Measurements from ENCODE around the gene RAPGEF4. TPM values are rescaled to one million over a fixed set of nuclear protein-coding genes. Genes with fewer than 3 reads are reported as not detected.

RAPGEF4 gene
- total RNA-seq, 1 experiment from 2014 or later = 1.4 TPM

DNA sequence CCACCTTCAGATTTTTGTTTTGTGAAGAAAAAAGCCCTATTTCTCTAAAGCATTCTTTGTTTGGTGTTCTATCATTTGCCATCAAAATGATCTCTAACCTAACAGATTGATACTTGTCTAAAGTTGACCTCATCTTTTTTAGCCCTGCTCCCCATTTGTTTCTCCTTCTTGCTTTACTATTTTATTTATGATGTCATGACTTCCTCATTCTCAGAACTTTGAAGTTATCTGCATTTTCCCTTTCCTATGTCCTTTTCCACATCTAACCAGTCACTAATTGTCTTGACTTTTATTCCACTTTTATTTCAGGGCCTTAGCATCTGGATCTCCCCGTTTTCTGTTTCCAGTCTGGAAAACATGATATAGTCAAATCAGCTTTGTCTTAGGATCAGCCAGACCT, 8.3 kb downstream of the RAPGEF4 start:
- Histone ChIP-seq H3K4me2 (ENCODE audit: insufficient read depth, insufficient read length, low read length) (no peak overlapping the region), H3K4me1 (ENCODE audit: insufficient read depth, low read length) (no peaks in the 10 kb centered on the region), H3K9me3 (ENCODE audit: control insufficient read depth, low read depth, low read length) (no peaks in the 10 kb centered on the region), H3K79me1 (ENCODE audit: insufficient read depth, low read depth, low read length, poor library complexity, severe bottlenecking) (no peaks in the 10 kb centered on the region), H3K23me2 (ENCODE audit: insufficient read length, low read depth, low read length, poor library complexity, severe bottlenecking) (no peaks in the 10 kb centered on the region), H3K14ac (ENCODE audit: insufficient read depth, low read length) (no peak overlapping the region), H4K20me1 (ENCODE audit: control insufficient read depth, insufficient read depth, insufficient read length) (no peaks in the 10 kb centered on the region), H3K56ac (ENCODE audit: insufficient read length, low read depth, low read length) (no peak overlapping the region), H2BK20ac (ENCODE audit: low read depth, low read length, poor library complexity, severe bottlenecking) (no peak overlapping the region), H3K18ac (ENCODE audit: insufficient read length, low read depth, low read length) (no peak overlapping the region), H2AFZ (ENCODE audit: low read length) (no peak overlapping the region), H3K27me3 (ENCODE audit: insufficient read depth, low read length) (no peaks in the 10 kb centered on the region), H3K79me2 (ENCODE audit: insufficient read depth, low read length) (no peaks in the 10 kb centered on the region), H3K4ac (ENCODE audit: low read depth, low read length) (no peak overlapping the region), H3K9ac (ENCODE audit: extremely low read depth, insufficient read length, low read length) (no peak overlapping the region), H3K23ac (ENCODE audit: insufficient read length, low read depth, low read length) (no peak overlapping the region), H2BK12ac (ENCODE audit: insufficient read length, low read depth, low read length) (no peak overlapping the region), H3T11ph (ENCODE audit: low read length) (no peak overlapping the region), H3K27ac (ENCODE audit: insufficient read length, low read depth, low read length) (no peak overlapping the region), H2BK5ac (ENCODE audit: insufficient read length, low read length) (no peak overlapping the region), H4K8ac (replicated peaks; ENCODE audit: insufficient read length, low read depth, low read length) (no peak overlapping the region), H2BK15ac (ENCODE audit: low read depth, low read length) (no peak overlapping the region), H4K91ac (ENCODE audit: insufficient read length, low read depth, low read length) (no peak overlapping the region), H2BK120ac (ENCODE audit: low read depth, low read length, poor library complexity, severe bottlenecking) (no peak overlapping the region), H4K5ac (ENCODE audit: insufficient read length, low read depth, low read length) (no peak overlapping the region), H2AK5ac (ENCODE audit: insufficient read length, low read length) (no peak overlapping the region)
- no CpG with 5 or more reads among the region's 1 CpG for WGBS (ENCODE audit: extremely low coverage, insufficient read length, low lambda C conversion rate)
- DNase-seq = no peak
- Mint-ChIP-seq H3K4me1 (peaks cover 9 to 10% of the 10 kb centered on the region in 2 experiments), H3K36me3 (ENCODE audit: insufficient read depth in 1 of 3, low read depth in 3 of 3) (peaks cover 8 to 24% (median 11%) of the 10 kb centered on the region in 3 experiments; a peak in 6 of 7 replicates), H3K9me3 (peaks cover 15 to 20% of the 10 kb centered on the region in 2 experiments), H3K27me3 (ENCODE audit: low read depth) (peaks cover under 1% of the 10 kb centered on the region; the same call in 1 of the 2 replicates), H3K4me3 (no peak overlapping the region), H3K27ac (no peak overlapping the region)
- TF ChIP-seq, protein P1, sequence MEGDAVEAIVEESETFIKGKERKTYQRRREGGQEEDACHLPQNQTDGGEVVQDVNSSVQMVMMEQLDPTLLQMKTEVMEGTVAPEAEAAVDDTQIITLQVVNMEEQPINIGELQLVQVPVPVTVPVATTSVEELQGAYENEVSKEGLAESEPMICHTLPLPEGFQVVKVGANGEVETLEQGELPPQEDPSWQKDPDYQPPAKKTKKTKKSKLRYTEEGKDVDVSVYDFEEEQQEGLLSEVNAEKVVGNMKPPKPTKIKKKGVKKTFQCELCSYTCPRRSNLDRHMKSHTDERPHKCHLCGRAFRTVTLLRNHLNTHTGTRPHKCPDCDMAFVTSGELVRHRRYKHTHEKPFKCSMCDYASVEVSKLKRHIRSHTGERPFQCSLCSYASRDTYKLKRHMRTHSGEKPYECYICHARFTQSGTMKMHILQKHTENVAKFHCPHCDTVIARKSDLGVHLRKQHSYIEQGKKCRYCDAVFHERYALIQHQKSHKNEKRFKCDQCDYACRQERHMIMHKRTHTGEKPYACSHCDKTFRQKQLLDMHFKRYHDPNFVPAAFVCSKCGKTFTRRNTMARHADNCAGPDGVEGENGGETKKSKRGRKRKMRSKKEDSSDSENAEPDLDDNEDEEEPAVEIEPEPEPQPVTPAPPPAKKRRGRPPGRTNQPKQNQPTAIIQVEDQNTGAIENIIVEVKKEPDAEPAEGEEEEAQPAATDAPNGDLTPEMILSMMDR (conservative IDR thresholded peaks at IDR 0.05) = no peak
